Activated CD8-positive, alpha-beta memory T cell treated with anti-CD3 and anti-CD28 coated beads for 1 hour (primary cell): ENCODE data around the gene CGB7.
"Not testable (repeated sequence)": the region's sequence is repeated elsewhere in the genome, so short reads cannot be mapped to it uniquely, and the experiment has no call there.

Experiments
- DNase-seq, 2 donors: peaks; one replicate each; pipeline ENCODE4 v3.0.0-alpha.2; 2020; ENCODE audit warnings: low read depth in 1 of 2; ENCODE audit errors: extremely low read depth in 1 of 2

CGB7 gene

DNA sequence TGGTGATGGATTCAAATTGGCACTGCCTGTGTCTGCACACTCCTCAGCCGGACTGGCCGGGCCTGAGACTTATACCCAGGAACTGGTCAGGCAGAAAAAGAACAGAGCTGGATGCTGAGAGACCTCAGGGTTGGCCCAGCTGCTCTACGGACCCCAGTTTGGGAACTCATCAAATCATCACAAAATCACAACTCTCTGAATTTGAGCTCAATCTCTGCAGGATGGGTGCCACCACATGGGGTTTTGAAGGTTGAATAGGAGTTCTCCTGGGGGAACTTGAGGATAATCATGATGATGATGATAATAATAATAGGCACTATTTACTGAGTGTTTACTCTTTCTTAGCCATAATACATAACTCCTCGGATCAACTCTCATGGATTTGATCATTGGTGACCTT, 14.9 kb downstream of the CGB7 start:
- not testable (repeated sequence) for DNase-seq

DNA sequence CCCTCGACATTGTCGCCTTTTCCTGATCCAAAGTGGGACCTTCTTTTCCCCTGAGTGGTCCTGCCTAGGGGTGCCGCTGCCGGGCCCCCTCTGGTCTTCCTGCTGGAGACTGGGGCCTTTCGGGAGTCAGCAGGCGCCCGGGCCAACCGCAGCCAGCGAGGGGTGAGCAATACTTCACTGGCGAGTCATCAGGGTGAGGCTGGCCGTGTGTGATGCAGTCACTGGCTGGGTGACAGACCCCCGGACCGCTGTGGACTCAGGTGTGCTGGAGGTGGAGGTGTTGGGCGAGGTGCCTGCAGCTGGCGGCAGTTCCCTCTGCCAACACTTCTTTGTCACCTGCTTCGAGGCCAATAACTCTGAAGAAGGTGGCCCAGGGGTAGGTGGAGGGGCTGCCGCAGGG, 15.4 kb downstream of the CGB7 start:
- DNase-seq: no peak

DNA sequence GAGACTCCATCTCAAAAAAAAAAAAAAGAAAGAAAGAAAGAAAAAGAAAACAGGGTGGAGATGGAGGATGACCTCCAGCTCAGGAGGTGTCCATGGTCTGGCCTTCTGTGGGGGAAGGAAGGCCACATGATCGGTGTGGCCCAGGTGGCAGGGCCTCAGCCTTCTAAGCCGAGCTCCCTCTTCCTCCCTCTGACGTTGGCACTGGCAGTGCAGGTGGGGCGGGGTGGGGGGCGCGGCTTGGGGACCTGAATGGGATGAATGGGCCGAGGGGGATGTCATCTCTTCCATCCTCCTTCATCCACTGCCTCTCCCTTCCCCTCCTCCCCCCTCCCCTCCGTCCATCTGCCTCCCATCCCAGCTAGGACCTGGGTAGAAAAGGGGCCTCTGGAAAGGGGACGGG, 17.8 kb downstream of the CGB7 start:
- not testable (repeated sequence) for DNase-seq

DNA sequence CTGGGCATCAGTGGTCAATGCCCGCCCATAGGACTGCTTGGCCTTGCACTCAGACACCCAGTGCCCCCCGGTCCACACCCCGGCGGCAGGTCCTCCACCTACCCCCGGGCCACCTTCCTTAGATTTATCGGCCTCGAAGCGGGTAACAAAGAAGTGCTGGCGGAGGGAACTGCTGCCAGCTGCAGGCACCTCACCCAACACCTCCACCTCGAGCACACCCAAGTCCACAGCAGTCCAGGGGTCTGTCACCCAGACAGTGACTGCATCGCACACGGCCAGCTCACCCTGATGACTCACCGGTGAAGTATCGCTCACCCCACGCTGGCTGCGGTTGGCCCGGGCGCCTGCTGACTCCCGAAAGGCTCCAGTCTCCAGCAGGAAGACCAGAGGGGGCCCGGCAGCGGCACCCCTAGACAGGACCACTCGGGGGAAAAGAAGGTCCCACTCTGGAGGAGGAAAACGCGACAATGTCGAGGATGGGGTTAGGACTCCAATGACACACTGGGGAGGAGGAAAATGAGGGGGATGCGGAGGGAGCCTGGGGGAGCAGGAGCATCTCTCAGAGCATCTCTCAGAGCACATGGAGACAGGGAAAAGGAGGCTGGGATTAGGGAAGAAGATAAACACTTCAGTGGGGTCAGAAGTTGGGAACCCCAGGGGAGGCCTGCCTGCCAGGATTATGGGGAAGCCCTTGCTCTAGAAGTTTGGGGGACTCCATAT, 18.8 kb downstream of the CGB7 start:
- not testable (repeated sequence) for DNase-seq

DNA sequence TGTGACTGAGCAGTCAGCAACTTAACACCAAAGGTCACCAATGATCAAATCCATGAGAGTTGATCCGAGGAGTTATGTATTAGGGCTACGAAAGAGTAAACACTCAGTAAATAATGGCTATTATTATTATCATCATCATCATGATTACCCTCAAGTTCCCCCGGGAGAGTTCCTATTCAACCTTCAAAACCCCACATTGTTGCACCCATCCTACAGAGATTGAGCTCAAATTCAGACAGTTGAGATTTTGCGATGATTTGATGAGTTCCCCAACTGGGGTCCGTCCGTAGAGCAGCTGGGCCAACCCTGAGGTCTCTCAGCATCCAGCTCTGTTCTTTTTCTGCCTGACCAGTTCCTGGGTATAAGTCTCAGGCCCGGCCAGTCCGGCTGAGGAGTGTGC, 19.4 kb downstream of the CGB7 start:
- DNase-seq: not testable (repeated sequence)

DNA sequence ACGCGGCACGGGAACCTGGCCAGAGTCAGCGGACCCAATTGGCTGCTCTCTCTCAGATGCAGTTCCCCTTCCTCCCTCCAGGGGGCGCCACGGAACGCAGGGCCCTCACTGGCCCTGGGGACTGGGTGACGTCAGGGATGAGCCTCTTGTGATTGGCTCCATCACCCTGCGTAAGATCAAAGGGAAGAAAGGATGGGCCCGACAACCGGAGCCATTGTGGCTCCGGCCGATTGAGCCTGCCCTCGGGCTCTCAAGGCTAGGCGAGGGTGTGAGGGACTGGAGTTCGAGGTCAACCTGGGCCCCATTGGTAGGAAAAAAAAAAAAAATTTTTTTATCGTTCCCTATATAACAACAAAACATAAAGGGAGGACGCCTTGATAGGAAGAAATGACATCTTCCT, 20.7 kb downstream of the CGB7 start, which contains the start of gene CGB1:
Gene CGB1, minus strand, starts transcription at position 81 of the 400 bp plus-strand sequence. CDS start 184 bp downstream, outside the sequence.
- not testable (repeated sequence) for DNase-seq

DNA sequence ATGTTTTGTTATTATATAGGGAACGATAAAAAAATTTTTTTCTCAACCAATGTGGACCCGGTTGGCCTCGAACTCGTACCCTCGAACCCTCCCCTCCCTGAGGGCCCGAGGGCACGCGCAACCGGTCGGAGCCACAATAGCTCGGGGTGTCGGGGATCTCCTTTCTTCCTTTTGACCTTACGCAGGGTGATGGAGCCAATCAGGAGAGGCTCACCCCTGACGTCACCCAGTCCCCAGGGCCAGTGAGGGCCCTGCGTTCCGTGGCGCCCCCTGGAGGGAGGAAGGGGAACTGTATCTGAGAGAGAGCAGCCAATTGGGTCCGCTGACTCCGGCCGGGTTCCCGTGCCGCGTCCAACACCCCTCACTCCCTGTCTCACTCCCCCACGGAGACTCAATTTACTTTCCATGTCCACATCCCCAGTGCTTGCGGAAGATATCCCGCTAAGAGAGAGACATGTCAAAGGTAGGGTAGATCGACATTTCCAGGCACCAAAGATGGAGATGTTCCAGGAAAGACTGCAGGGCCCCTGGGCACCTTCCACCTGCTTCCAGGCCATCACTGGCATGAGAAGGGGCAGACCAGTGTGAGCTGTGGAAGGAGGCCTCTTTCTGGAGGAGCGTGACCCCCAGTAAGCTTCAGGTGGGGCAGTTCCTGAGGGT, 25.8 kb downstream of the CGB7 start, which contains the start of gene CGB2:
Gene CGB2, plus strand, starts transcription at position 249 of the 660 bp plus-strand sequence. Its CDS starts 206 bp downstream, at position 455.
- DNase-seq: peak in 1 of 2 donors; percentile 40

DNA sequence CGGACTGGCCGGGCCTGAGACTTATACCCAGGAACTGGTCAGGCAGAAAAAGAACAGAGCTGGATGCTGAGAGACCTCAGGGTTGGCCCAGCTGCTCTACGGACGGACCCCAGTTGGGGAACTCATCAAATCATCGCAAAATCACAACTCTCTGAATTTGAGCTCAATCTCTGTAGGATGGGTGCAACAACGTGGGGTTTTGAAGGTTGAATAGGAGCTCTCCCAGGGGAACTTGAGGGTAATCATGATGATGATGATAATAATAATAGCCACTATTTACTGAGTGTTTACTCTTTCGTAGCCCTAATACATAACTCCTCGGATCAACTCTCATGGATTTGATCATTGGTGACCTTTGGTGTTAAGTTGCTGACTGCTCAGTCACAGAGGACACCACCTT, 27.2 kb downstream of the CGB7 start:
- DNase-seq: not testable (repeated sequence)

DNA sequence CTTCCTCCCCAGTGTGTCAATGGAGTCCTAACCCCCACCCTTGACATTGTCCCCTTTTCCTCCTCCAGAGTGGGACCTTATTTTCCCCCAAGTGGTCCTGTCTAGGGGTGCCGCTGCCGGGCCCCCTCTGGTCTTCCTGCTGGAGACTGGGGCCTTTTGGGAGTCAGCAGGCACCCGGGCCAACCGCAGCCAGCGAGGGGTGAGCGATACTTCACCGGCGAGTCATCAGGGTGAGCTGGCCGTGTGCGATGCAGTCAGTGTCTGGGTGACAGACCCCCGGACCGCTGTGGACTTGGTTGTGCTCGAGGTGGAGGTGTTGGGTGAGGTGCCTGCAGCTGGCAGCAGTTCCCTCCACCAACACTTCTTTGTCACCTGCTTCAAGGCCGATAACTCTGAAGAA, 27.8 kb downstream of the CGB7 start:
- not testable (repeated sequence) for DNase-seq

DNA sequence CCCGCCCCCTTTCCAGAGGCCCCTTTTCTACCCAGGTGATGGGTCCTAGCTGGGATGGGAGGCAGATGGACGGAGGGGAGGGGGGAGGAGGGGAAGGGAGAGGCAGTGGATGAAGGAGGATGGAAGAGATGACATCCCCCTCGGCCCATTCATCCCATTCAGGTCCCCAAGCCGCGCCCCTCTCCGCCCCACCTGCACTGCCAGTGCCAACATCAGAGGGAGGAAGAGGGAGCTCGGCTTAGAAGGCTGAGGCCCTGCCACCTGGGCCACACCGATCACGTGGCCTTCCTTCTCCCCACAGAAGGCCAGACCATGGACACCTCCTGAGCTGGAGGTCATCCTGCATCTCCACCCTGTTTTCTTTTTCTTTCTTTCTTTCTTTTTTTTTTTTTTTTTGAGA, 28.9 kb downstream of the CGB7 start:
- not testable (repeated sequence) for DNase-seq

DNA sequence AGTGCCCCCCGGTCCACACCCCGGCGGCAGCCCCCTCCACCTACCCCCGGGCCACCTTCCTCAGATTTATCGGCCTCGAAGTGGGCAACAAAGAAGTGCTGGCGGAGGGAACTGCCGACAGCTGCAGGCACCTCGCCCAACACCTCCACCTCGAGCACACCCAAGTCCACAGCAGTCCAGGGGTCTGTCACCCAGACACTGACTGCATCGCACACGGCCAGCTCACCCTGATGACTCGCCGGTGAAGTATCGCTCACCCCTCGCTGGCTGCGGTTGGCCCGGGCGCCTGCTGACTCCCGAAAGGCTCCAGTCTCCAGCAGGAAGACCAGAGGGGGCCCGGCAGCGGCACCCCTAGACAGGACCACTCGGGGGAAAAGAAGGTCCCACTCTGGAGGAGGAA, 31.9 kb downstream of the CGB7 start:
- DNase-seq: not testable (repeated sequence)

DNA sequence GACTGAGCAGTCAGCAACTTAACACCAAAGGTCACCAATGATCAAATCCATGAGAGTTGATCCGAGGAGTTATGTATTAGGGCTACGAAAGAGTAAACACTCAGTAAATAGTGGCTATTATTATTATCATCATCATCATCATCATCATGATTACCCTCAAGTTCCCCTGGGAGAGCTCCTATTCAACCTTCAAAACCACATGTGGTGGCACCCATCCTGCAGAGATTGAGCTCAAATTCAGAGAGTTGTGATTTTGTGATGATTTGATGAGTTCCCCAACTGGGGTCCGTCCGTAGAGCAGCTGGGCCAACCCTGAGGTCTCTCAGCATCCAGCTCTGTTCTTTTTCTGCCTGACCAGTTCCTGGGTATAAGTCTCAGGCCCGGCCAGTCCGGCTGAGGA, 32.5 kb downstream of the CGB7 start:
- DNase-seq: not testable (repeated sequence)

DNA sequence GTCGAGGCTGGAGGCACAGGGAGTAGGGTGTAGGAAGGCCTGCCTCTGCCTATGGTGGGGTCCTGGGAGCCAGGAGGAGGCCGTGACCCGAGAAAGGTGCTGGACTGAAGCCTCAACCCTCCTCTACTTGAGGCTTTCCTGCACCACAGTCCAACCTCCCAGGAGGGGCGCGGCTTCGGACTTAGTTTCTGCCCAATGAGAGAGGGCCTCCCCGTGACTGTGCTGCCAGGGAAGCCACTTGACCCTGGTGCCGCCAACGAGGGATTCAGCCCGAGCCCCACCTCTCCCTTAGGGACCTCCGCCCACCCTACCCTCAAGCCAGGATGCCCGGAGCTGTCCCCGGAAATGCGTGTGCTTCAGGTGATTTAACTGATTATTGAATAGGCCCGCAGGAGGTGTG, 33.3 kb downstream of the CGB7 start, which contains the start of gene CGB3:
Gene CGB3, minus strand, starts transcription at position 101 of the 400 bp plus-strand sequence. CDS start 362 bp downstream, outside the sequence.
- DNase-seq: not testable (repeated sequence)

DNA sequence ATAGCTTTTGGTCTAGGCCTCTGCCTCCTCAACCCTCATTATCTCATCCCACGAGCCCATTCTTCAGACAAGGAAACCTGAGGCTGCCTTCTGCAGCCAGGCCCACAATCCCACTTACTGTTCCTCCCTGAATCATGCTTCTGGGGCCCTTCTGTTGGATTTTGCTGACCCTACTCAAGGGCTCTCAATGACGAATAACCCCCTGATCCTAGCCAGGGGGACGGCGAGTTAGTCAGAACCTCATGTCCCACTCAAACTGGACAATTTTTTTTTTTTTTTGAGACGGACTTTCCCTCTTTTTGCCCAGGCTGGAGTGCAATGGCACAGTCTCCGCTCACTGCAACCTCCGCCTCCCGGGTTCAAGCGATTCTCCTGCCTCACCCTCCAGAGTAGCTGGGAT, 35.4 kb downstream of the CGB7 start:
- no peak for DNase-seq

DNA sequence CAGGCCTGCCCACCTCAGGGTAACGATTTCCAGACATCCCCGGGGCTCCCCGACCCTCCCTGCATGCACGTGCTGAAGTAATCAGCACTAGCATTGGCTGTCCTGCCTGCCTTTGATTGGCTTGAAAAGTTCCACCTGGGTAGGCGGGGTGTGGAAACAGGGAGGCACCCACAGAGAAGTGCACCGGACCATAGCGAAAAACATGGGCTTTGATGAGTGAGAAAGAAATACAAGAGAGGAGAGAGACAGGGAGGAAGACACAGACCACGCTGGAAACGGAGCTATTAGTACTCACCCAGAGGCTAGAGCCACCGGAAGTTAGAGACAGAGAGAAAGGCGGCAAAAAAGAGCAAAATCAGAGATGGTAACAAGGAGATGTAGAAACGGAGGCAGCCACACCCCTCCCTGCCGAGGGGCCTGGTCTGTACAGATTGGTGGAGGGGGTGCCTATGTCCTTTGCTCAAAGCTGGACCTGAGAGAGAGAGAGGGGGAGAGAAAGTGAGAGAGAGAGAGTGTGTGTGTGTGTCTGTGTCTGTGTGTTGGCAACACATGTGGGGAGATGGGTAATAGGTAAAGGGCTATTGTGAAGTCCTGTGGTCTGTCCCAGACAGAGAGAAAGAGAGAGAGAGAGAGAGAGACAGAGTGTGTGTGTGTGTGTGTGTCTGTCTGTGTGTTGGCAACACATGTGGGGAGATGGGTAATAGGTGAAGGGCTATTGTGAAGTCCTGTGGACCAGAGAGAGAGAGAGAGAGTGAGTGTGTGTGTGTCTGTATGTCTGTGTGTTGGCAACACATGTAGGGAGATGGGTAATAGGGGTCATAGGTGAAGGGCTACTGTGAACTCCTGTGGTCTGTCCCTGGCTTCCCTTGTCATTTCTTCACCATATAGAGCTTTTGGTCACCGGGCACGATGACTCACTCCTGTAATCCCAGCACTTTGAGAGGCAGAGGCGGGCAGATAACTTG, 36.3 kb downstream of the CGB7 start:
- no peak for DNase-seq

DNA sequence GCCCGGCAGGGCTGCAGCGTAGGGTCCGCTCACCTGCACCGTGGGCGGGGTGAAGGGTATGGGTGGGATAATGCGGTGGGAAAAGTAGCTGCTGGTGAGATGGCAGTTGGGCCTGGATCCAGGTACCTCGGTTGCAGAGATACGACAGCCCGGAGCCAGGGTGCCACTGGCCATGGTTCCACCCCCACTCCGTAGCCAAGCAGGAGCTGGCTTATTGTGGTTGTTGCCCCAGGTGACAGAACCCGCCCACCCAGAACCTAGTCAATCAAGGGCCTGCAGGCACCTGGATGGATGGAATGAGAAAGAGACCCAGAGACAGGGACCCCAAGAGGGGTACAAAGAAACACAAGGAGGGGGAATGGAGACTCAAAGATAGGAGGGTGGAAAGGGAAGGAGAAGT, 37.2 kb downstream of the CGB7 start:
- DNase-seq: no peak

DNA sequence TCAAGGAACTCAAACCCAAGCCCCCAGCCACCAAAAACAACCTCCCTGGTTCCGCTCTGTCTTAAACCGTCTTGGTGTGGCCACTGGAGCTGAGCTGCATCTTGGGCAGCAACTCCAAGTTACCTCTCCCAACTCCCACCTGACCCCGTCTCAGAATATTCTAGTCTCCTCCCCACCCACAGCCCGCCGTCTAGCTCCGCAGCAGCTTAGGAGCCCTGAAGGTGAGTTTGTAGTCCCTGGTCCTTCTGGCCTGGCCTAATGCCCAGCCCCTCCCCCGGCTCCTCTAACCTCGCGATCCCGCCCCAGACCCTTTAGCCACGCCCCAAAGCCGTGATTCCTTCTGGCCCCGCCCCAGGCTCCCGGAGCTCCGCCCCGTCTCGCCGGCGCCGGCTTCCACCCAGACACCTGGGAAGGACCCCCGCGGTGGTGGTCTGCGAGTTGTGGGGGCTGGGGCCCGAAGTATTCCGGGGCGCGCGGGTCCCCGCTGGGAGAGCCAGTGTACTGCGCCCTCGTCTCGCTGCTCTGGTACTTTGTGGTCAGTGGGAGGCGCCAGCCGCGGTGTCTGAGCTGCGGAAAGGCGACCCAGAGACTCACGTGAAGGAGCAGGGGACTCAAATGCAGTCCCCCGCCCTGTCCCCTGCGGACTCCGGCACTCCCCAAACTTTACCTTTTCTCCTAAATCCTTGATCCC, 38.2 kb downstream of the CGB7 start:
- peak in 1 of 2 donors; percentile 50 for DNase-seq

DNA sequence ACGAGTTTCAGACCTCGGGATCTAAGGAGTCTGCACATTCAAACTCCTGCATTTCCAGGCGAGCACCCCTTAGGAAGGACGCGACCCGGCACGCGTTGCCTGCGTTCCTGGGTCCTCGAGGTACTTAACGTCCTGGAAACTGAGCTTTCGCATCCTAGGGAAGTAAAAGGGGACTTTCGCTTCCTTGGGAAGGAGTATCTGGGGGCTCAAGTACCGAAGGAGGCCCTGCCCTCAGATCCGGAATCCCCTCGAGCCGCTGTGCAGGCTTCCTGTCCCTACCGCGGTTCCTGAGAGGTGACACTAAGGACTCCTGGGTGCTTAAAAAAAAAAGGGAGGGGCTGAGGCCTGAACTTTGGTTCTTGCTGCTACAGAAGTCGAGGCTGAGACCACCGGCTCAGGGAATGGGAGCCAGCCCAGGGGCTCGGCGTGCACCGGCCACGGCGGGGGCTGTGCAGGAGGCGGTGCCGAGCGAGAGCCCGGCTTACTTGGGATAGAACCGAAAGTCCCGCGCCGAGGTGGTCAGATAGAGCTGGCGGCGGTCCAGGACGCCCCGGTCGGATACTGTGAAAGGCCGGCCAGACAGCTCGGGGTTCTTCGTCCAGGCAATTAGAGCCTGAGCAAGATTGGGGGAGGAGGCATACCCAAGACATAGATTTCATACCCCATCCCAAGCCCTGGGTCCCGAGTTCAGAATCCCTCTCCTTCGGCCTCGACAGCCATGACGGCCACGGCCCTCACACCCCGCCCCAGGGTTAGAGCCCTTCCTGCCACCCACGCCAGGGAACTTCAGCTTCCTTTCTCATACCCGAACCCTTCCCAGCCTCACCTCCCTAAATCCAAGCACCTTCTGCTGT, 38.9 kb downstream of the CGB7 start:
- not testable (repeated sequence) for DNase-seq

DNA sequence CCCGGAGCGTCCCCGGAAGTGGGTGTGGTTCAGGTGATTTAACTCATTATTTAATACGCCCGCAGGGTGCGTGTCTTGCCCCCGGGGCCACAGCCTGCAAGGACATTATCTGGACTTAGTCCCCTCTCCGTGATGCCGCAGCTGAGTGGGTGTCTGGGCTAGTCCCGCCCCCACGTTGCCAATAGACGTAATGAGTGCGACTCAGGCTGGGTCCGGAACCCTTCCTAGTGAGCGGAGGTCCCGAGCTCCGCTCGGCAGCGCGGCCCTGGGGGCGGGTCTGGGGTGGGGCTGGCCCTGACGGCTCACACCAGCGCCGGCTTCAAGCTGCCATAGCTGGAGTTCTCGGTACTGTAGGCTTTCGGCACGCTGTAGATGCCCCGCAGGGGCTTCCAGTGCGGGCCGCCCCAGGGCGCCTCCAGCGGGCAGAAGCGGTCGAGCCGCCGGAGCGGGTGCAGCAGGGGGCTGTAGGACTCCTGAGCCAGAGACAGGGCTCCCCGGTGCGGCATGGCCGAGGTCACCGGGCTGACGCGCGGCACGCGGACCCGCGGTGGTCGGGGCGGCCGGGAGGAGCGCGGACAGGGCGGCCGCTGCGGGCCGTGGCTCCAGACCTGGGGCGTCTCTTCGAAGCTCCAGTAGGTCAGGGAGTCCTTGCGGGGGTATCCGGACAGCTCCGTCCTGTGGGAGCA, 39.7 kb downstream of the CGB7 start:
- DNase-seq: peak; percentile 29 to 58
